HG03095 (cell line): ENCODE measurements around the gene PARP11.
A peak's percentile ranks its signal among the peaks of the same experiment; 100 is the strongest.

Source experiments
- ATAC-seq: cut with Tn5 transposase; IDR thresholded peaks from one replicate; pipeline ENCODE4 v1.9.1; 2021; ENCODE audit warnings: moderate library complexity; ENCODE audit not compliant: unreplicated experiment

PARP11 gene

GRCh38 chr12:3872800-3873636, at the start of gene PARP11:
TSS of gene PARP11 (minus strand) at chr12:3873399. CDS start at chr12:3873229, 170 bp downstream.
- peak; percentile 94 for ATAC-seq

GRCh38 chr12:3922033-3922432, 48.8 kb upstream of the PARP11 start:
- ATAC-seq: no peak

GRCh38 chr12:3921526-3921925, 48.3 kb upstream of the PARP11 start:
- ATAC-seq: no peak

GRCh38 chr12:3921151-3921471, 47.9 kb upstream of the PARP11 start:
- ATAC-seq: no peak

GRCh38 chr12:3920351-3921150, 47.4 kb upstream of the PARP11 start:
- no peak for ATAC-seq

GRCh38 chr12:3913278-3913677, 40.1 kb upstream of the PARP11 start:
- no peak for ATAC-seq

- no peak for ATAC-seq
Measured at GRCh38 chr12:3912863-3913262, 39.7 kb upstream of the PARP11 start.

- no peak for ATAC-seq
Measured at GRCh38 chr12:3911409-3911808, 38.2 kb upstream of the PARP11 start.

GRCh38 chr12:3905664-3906063, 32.5 kb upstream of the PARP11 start:
- ATAC-seq: no peak

GRCh38 chr12:3904999-3905398, 31.8 kb upstream of the PARP11 start:
- ATAC-seq: no peak

- no peak for ATAC-seq
Measured at GRCh38 chr12:3902921-3903320, 29.7 kb upstream of the PARP11 start.

GRCh38 chr12:3901116-3901515, 27.9 kb upstream of the PARP11 start:
- no peak for ATAC-seq

- no peak for ATAC-seq
Measured at GRCh38 chr12:3898756-3899155, 25.6 kb upstream of the PARP11 start.

- ATAC-seq: no peak
Measured at GRCh38 chr12:3897371-3897971, 24.3 kb upstream of the PARP11 start.

- no peak for ATAC-seq
Measured at GRCh38 chr12:3896801-3897351, 23.7 kb upstream of the PARP11 start.

- no peak for ATAC-seq
Measured at GRCh38 chr12:3896356-3896755, 23.2 kb upstream of the PARP11 start.

- ATAC-seq: no peak
Measured at GRCh38 chr12:3892631-3893030, 19.4 kb upstream of the PARP11 start.

GRCh38 chr12:3891201-3891600, 18.0 kb upstream of the PARP11 start:
- ATAC-seq: no peak

GRCh38 chr12:3888659-3889058, 15.5 kb upstream of the PARP11 start:
- no peak for ATAC-seq

GRCh38 chr12:3885277-3886094, 12.3 kb upstream of the PARP11 start:
- no peak for ATAC-seq

- ATAC-seq: no peak
Measured at GRCh38 chr12:3884671-3885070, 11.5 kb upstream of the PARP11 start.
